ENCODE results near the gene LPCAT3. TPM values are rescaled to one million over a fixed set of nuclear protein-coding genes. Genes with fewer than 3 reads are reported as not detected.
A peak's percentile ranks its signal among the peaks of the same experiment; 100 is the strongest.

LPCAT3 gene
- total and polyA plus RNA-seq, 2 of the 13 experiments (the other 11 are each of a cell fraction or from before 2014, with no cell fraction given): 44.5 to 64.3 TPM

DNA sequence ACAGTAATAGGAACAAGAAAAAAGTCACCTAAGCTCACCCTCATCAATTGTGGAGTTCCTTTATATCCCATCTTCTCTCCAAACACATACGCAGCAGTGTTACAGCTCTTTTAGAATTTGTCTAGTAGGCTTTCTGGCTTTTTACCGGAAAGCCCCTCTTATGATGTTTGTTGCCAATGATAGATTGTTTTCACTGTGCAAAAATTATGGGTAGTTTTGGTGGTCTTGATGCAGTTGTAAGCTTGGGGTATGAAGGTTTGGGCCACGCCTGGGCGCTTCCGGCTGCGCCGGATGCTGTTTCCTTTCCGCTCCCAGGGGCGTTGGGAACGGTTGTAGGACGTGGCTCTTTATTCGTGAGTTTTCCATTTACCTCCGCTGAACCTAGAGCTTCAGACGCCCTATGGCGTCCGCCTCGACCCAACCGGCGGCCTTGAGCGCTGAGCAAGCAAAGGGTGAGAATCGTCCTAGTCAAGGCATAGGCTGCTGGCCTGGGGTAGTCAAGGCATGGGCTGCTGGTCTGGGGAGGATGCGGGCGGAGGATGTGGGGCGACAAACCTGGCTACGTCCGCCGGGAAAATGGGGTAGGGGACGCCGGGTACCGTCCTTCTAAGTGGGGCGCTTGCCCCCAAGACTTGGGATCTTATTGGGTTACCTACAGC is 74.4 kb downstream of the LPCAT3 start, which contains the start of the genes C12orf57 and RNU7-1 (continued):
- TF ChIP-seq, protein P1, sequence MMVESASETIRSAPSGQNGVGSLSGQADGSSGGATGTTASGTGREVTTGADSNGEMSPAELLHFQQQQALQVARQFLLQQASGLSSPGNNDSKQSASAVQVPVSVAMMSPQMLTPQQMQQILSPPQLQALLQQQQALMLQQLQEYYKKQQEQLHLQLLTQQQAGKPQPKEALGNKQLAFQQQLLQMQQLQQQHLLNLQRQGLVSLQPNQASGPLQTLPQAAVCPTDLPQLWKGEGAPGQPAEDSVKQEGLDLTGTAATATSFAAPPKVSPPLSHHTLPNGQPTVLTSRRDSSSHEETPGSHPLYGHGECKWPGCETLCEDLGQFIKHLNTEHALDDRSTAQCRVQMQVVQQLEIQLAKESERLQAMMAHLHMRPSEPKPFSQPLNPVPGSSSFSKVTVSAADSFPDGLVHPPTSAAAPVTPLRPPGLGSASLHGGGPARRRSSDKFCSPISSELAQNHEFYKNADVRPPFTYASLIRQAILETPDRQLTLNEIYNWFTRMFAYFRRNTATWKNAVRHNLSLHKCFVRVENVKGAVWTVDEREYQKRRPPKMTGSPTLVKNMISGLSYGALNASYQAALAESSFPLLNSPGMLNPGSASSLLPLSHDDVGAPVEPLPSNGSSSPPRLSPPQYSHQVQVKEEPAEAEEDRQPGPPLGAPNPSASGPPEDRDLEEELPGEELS (CRISPR knock-in tag; IDR thresholded peaks at IDR 0.05): peak; percentile 79
- TF ChIP-seq HDAC2 (CRISPR knock-in tag; IDR thresholded peaks at IDR 0.05) (peak; percentile 79; the same call in 1 of the 2 replicates), SNRNP70 (IDR thresholded peaks at IDR 0.05; ENCODE audit: low read depth, low read length) (no peak), MBNL3 (CRISPR knock-in tag; conservative IDR thresholded peaks at IDR 0.05) (no peak), GABPA (IDR thresholded peaks at IDR 0.05; ENCODE audit: low read depth, low read length) (no peak), GABPA (CRISPR knock-in tag; IDR thresholded peaks at IDR 0.05; ENCODE audit: low read depth) (peak; percentile 87), ZNF451 (CRISPR knock-in tag; IDR thresholded peaks at IDR 0.05) (no peak; the same call in 1 of the 2 replicates), ZNF674 (CRISPR knock-in tag; IDR thresholded peaks at IDR 0.05; ENCODE audit: low read depth) (no peak), GLI4 (CRISPR knock-in tag; IDR thresholded peaks at IDR 0.05; ENCODE audit: borderline replicate concordance) (no peak), SIN3B (IDR thresholded peaks at IDR 0.05; ENCODE audit: low read length) (0 out of 2 replicates have a peak, but pooled peaks have one; percentile 60), NR3C1 (CRISPR knock-in tag; IDR thresholded peaks at IDR 0.05) (no peak), CEBPG (CRISPR knock-in tag; IDR thresholded peaks at IDR 0.05) (peak; percentile 71)
- TF ChIP-seq, protein P2, sequence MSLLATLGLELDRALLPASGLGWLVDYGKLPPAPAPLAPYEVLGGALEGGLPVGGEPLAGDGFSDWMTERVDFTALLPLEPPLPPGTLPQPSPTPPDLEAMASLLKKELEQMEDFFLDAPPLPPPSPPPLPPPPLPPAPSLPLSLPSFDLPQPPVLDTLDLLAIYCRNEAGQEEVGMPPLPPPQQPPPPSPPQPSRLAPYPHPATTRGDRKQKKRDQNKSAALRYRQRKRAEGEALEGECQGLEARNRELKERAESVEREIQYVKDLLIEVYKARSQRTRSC (CRISPR knock-in tag; IDR thresholded peaks at IDR 0.05; ENCODE audit: low read depth): no peak
- TF ChIP-seq, protein P3, sequence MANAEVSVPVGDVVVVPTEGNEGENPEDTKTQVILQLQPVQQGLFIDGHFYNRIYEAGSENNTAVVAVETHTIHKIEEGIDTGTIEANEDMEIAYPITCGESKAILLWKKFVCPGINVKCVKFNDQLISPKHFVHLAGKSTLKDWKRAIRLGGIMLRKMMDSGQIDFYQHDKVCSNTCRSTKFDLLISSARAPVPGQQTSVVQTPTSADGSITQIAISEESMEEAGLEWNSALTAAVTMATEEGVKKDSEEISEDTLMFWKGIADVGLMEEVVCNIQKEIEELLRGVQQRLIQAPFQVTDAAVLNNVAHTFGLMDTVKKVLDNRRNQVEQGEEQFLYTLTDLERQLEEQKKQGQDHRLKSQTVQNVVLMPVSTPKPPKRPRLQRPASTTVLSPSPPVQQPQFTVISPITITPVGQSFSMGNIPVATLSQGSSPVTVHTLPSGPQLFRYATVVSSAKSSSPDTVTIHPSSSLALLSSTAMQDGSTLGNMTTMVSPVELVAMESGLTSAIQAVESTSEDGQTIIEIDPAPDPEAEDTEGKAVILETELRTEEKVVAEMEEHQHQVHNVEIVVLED (CRISPR knock-in tag; IDR thresholded peaks at IDR 0.05; ENCODE audit: borderline replicate concordance): peak; percentile 59; the same call in 1 of the 2 replicates
- TF ChIP-seq, protein P4, sequence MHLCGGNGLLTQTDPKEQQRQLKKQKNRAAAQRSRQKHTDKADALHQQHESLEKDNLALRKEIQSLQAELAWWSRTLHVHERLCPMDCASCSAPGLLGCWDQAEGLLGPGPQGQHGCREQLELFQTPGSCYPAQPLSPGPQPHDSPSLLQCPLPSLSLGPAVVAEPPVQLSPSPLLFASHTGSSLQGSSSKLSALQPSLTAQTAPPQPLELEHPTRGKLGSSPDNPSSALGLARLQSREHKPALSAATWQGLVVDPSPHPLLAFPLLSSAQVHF (CRISPR knock-in tag; IDR thresholded peaks at IDR 0.05): peak; percentile 95
- TF ChIP-seq, protein P5, sequence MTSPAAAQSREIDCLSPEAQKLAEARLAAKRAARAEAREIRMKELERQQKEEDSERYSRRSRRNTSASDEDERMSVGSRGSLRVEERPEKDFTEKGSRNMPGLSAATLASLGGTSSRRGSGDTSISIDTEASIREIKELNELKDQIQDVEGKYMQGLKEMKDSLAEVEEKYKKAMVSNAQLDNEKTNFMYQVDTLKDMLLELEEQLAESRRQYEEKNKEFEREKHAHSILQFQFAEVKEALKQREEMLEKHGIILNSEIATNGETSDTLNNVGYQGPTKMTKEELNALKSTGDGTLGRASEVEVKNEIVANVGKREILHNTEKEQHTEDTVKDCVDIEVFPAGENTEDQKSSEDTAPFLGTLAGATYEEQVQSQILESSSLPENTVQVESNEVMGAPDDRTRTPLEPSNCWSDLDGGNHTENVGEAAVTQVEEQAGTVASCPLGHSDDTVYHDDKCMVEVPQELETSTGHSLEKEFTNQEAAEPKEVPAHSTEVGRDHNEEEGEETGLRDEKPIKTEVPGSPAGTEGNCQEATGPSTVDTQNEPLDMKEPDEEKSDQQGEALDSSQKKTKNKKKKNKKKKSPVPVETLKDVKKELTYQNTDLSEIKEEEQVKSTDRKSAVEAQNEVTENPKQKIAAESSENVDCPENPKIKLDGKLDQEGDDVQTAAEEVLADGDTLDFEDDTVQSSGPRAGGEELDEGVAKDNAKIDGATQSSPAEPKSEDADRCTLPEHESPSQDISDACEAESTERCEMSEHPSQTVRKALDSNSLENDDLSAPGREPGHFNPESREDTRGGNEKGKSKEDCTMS (CRISPR knock-in tag; conservative IDR thresholded peaks at IDR 0.05): 0 out of 2 replicates have a peak, but pooled peaks have one; percentile 0
- TF ChIP-seq, protein P6, sequence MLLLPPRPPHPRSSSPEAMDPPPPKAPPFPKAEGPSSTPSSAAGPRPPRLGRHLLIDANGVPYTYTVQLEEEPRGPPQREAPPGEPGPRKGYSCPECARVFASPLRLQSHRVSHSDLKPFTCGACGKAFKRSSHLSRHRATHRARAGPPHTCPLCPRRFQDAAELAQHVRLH (CRISPR knock-in tag; IDR thresholded peaks at IDR 0.05; ENCODE audit: borderline replicate concordance, low read depth): 0 out of 2 replicates have a peak, but pooled peaks have one; percentile 45
- TF ChIP-seq, protein P7, sequence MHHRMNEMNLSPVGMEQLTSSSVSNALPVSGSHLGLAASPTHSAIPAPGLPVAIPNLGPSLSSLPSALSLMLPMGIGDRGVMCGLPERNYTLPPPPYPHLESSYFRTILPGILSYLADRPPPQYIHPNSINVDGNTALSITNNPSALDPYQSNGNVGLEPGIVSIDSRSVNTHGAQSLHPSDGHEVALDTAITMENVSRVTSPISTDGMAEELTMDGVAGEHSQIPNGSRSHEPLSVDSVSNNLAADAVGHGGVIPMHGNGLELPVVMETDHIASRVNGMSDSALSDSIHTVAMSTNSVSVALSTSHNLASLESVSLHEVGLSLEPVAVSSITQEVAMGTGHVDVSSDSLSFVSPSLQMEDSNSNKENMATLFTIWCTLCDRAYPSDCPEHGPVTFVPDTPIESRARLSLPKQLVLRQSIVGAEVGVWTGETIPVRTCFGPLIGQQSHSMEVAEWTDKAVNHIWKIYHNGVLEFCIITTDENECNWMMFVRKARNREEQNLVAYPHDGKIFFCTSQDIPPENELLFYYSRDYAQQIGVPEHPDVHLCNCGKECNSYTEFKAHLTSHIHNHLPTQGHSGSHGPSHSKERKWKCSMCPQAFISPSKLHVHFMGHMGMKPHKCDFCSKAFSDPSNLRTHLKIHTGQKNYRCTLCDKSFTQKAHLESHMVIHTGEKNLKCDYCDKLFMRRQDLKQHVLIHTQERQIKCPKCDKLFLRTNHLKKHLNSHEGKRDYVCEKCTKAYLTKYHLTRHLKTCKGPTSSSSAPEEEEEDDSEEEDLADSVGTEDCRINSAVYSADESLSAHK (CRISPR knock-in tag; IDR thresholded peaks at IDR 0.05; ENCODE audit: borderline replicate concordance): 0 out of 2 replicates have a peak, but pooled peaks have one; percentile 87

Measured in HepG2 (cell line).